Caco-2 (cell line): ENCODE results near the gene SIGMAR1. TPM values are rescaled to one million over a fixed set of nuclear protein-coding genes. Genes with fewer than 3 reads are reported as not detected.

Experiments
- BruUV-seq: library from RNA; stranded (reverse); fragments of 400-500 nt; replicated peaks from 2 replicates; lab custom pipeline; 2021; lab: Mats Ljungman, UMichigan
- CTCF ChIA-PET: fragments of 300-600 bp; sonication (Branson Sonifier 250); formaldehyde crosslinking; loops from one replicate; lab custom pipeline; 2022; ENCODE audit warnings: antibody characterized with exemption; lab: Charles Lee
- POLR2A ChIA-PET: fragments of 300-600 bp; sonication (Branson Sonifier 250); formaldehyde crosslinking; loops from one replicate; lab custom pipeline; 2022; ENCODE audit warnings: antibody characterized with exemption; lab: Charles Lee
- DNase-seq, 2 experiments: peaks; one replicate each; pipeline versions ENCODE4 v3.0.0 to v3.0.0-alpha.2; 2020 to 2022
- H3K27me3 ChIP-seq: replicated peaks from 2 replicates; pipeline ENCODE4 v1.6.0; 2011; ENCODE audit warnings: low read length; ENCODE audit not compliant: control insufficient read depth, insufficient read depth
- H3K36me3 ChIP-seq: 2 replicates; pipeline ENCODE4 v1.5.1; 2011; ENCODE audit warnings: low read length; ENCODE audit not compliant: control insufficient read depth, insufficient read depth
- H3K4me1 ChIP-seq: fragments of 250-450 bp; sonication (Bioruptor Pico); 2 replicates; pipeline ENCODE4 v1.5.1; 2020; ENCODE audit warnings: mild to moderate bottlenecking
- H3K4me3 ChIP-seq: 2 replicates; pipeline ENCODE4 v1.5.1; 2011; ENCODE audit warnings: low read depth, mild to moderate bottlenecking, control low read depth, low read length
- H3K9me3 ChIP-seq: fragments of 250-450 bp; sonication (Bioruptor Pico); 2 replicates; pipeline ENCODE4 v1.5.1; 2020; ENCODE audit warnings: mild to moderate bottlenecking, moderate library complexity
- H3K27ac Mint-ChIP-seq: one replicate; pipeline ENCODE4 v1.8.0; 2022; ENCODE audit warnings: mixed read lengths; ENCODE audit not compliant: unreplicated experiment
- H3K27me3 Mint-ChIP-seq: one replicate; pipeline ENCODE4 v1.8.0; 2022; ENCODE audit warnings: mixed read lengths; ENCODE audit not compliant: insufficient read depth, unreplicated experiment
- H3K36me3 Mint-ChIP-seq: one replicate; pipeline ENCODE4 v1.8.0; 2022; ENCODE audit warnings: mild to moderate bottlenecking, mixed read lengths; ENCODE audit not compliant: insufficient read depth, unreplicated experiment
- H3K4me1 Mint-ChIP-seq: one replicate; pipeline ENCODE4 v1.8.0; 2022; ENCODE audit warnings: low read depth, mixed read lengths; ENCODE audit not compliant: unreplicated experiment
- H3K4me3 Mint-ChIP-seq: one replicate; pipeline ENCODE4 v1.8.0; 2022; ENCODE audit warnings: mild to moderate bottlenecking, moderate library complexity, mixed read lengths; ENCODE audit not compliant: unreplicated experiment
- H3K9me3 Mint-ChIP-seq: one replicate; pipeline ENCODE4 v1.8.0; 2022; ENCODE audit warnings: mixed read lengths; ENCODE audit not compliant: unreplicated experiment
- intact Hi-C: fragments of 100-400 bp; cut with micrococcal nuclease; formaldehyde crosslinking; loops from one replicate; pipeline ENCODE4 v1.10.0; 2022; ENCODE audit not compliant: unreplicated experiment
- total RNA-seq: library from RNA; stranded (reverse); gene quantifications from 2 replicates; pipeline ENCODE4 v1.2.3, GENCODE V29; 2022
- TF ChIP-seq, protein P1 (sequence below), 2 experiments: fragments of 200-600 bp in 1 of 2; IDR thresholded peaks; 1 replicate in 1 of 2; 2 replicates in 1 of 2; pipeline versions ENCODE4 v1.5.1 to v1.8.0; 2011 to 2022; ENCODE audit warnings: antibody characterized with exemption in 1 of 2, control low read depth in 1 of 2, inconsistent platforms in 1 of 2, low read depth in 1 of 2, low read length in 1 of 2, mild to moderate bottlenecking in 1 of 2, moderate library complexity in 1 of 2; ENCODE audit not compliant: insufficient read depth in 1 of 2, severe bottlenecking in 1 of 2, unreplicated experiment in 1 of 2

Gene SIGMAR1
- total RNA-seq, 1 experiment from 2014 or later = 102 TPM

DNA sequence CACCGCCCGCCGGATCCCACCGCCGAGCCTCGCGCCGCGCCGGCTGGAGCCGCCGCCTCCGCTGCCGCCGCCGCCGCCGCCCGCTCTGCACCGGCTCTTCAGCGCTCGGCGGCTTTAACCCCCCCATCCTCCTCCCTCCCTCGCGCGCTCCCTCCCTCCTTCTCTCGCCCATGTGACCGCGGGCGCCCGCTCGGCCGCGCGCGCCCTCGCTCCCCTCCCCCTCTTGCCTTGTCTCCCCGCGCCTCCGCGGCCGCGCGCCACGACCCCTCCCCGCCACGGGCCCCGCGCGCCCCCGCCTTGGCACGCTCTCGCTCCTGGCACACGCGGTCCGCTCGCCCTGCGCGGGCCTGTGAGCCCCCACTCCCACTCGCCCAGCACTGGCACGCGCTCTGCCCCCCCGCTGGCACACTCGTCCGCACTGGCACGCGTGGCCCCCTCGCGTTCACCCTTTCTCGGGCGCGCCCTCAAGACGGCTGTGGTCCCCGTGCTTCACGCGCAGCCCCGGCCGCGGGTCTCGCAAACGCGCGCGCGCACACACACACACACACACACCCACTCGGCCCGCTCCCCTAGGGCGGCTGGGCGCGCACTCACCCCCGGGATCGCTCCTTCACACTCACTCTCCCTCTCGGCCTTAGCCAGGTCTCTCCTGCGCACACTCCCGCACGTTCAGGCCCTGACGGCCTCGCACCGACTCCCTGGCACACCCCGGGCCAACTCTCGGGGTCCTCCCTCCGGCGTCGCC, 47.8 kb downstream of the SIGMAR1 start, which contains the start of gene CNTFR:
TSS of gene CNTFR (minus strand) at position 89 of the 745 bp plus-strand sequence. CDS start 20,743 bp downstream, outside the sequence.
- peaks cover 18% of the 10 kb centered on the region for H3K4me1 Mint-ChIP-seq
- TF ChIP-seq, protein P1, sequence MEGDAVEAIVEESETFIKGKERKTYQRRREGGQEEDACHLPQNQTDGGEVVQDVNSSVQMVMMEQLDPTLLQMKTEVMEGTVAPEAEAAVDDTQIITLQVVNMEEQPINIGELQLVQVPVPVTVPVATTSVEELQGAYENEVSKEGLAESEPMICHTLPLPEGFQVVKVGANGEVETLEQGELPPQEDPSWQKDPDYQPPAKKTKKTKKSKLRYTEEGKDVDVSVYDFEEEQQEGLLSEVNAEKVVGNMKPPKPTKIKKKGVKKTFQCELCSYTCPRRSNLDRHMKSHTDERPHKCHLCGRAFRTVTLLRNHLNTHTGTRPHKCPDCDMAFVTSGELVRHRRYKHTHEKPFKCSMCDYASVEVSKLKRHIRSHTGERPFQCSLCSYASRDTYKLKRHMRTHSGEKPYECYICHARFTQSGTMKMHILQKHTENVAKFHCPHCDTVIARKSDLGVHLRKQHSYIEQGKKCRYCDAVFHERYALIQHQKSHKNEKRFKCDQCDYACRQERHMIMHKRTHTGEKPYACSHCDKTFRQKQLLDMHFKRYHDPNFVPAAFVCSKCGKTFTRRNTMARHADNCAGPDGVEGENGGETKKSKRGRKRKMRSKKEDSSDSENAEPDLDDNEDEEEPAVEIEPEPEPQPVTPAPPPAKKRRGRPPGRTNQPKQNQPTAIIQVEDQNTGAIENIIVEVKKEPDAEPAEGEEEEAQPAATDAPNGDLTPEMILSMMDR (IDR thresholded peaks at IDR 0.05; ENCODE audit: insufficient read depth in 1 of 2, low read depth in 1 of 2, low read length in 1 of 2, severe bottlenecking in 1 of 2, unreplicated experiment in 1 of 2) = no peak
- BruUV-seq = no TSS peak
- no peaks in the 10 kb centered on the region for H3K36me3 ChIP-seq
- no peak within 1 kb of the TSS for H3K27ac Mint-ChIP-seq
- intact Hi-C loops = loop anchor here (2.0 kb wide), 1 partner anchor 67 kb away; the partner anchor contains the start of gene ENHO
- H3K36me3 Mint-ChIP-seq = no peaks in the 10 kb centered on the region
- H3K4me3 Mint-ChIP-seq = peak within 1 kb of the TSS; percentile 81
- POLR2A ChIA-PET = no interaction called here
- H3K9me3 Mint-ChIP-seq = no peaks in the 10 kb centered on the region
- H3K4me3 ChIP-seq = peak within 1 kb of the TSS; percentile 49
- CTCF ChIA-PET = interaction anchor here (0.5 to 1.0 kb wide), 2 partner anchors 42 to 103 kb away, joined by 3 to 5 read pairs; no protein-coding TSS in a partner anchor
- peaks cover 41% of the 10 kb centered on the region for H3K27me3 Mint-ChIP-seq
- no peaks in the 10 kb centered on the region for H3K9me3 ChIP-seq
- H3K27me3 ChIP-seq = peaks cover 6% of the 10 kb centered on the region
- H3K4me1 ChIP-seq = peaks cover 15% of the 10 kb centered on the region
- peak in 1 of 2 experiments; percentile 26 for DNase-seq

DNA sequence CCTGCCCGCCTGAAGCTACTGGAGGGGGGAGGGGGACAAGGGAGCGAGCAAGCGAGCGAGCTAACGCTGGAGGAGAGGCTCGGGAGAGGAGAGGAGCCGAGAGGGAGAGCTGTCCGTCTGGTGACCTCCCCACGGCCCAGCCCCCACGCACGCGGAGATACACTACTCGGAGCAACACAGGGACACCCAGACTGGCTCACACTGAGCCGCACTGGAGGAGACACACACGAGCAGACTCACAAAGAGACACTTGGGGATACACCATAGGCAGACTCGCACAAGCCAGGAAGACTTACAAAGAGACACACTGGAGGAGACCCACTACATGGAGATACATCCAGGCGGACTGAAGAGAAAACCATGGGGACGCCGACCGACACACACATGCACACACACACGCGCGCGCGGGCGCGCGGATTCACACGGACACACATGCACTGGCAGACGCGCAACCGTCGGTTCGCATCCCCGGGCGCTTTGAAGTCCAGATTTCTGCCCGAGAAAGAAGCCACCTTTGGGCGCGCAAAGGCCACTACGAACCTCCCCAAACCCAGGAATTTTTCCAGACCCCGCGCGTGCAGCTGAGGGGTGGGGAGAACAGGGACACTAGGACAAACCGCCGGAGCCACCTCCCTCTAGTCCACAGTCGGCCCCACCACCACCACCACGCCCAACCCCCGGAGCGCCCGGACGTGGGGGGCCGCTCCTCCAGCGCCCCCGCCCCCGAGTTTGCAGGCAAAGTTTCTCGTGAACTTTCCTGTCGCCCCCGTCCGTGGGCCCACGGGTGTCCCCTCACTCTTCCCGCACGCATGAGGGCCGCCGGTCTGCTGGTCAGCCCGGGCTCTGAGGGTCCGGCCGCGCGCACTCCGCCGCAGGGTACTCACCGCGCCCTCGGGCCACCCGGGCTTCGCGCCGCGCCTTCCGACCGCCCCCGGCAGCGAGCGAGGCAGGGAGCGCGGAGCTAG, 48.6 kb downstream of the SIGMAR1 start:
- Mint-ChIP-seq H3K4me3 (peak overlapping the region; percentile 46), H3K27me3 (peaks cover 44% of the 10 kb centered on the region), H3K36me3 (no peaks in the 10 kb centered on the region), H3K9me3 (no peaks in the 10 kb centered on the region), H3K27ac (no peak overlapping the region), H3K4me1 (peaks cover 18% of the 10 kb centered on the region)
- CTCF ChIA-PET = interaction anchor here (0.5 to 1.0 kb wide), 2 partner anchors 41 to 103 kb away, joined by 3 to 5 read pairs; no protein-coding TSS in a partner anchor
- Histone ChIP-seq H3K4me1 (peaks cover 15% of the 10 kb centered on the region), H3K36me3 (no peaks in the 10 kb centered on the region), H3K9me3 (no peaks in the 10 kb centered on the region), H3K27me3 (peaks cover 7% of the 10 kb centered on the region), H3K4me3 (peak overlapping the region; percentile 19; the same call in 1 of the 2 replicates)
- no TSS peak for BruUV-seq
- DNase-seq = no peak
- POLR2A ChIA-PET = no interaction called here
- TF ChIP-seq, protein P1 (IDR thresholded peaks at IDR 0.05; ENCODE audit: insufficient read depth in 1 of 2, low read depth in 1 of 2, low read length in 1 of 2, severe bottlenecking in 1 of 2, unreplicated experiment in 1 of 2) = no peak
- intact Hi-C loops = no loop called here

DNA sequence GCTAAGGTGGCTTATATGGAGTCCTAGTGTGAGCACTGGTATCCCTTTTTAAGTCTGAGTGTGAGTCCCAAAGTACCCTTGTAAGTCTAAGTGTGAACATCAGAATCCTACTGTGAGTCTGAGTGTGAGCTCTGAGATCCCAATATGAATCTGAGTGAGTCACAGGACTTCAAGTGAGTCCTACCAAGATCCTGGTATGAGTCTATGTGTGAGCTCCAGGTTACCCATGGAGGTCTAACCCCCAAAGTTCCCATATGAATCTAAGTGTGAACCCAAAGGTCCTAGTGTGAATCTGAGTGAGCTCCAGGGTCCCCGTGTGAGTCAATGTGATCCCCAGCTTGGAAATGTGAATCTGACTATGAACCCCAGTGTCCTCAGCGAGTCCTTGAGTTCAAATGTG, 50.3 kb downstream of the SIGMAR1 start:
- BruUV-seq = no TSS peak
- Mint-ChIP-seq H3K27ac (no peak overlapping the region), H3K9me3 (no peaks in the 10 kb centered on the region), H3K36me3 (no peaks in the 10 kb centered on the region), H3K4me3 (no peak overlapping the region), H3K27me3 (peaks cover 38% of the 10 kb centered on the region), H3K4me1 (peaks cover 12% of the 10 kb centered on the region)
- no peaks in the 10 kb centered on the region for H3K36me3 ChIP-seq
- TF ChIP-seq, protein P1 (IDR thresholded peaks at IDR 0.05; ENCODE audit: insufficient read depth in 1 of 2, low read depth in 1 of 2, low read length in 1 of 2, severe bottlenecking in 1 of 2, unreplicated experiment in 1 of 2) = no peak
- ChIA-PET POLR2A (no interaction called here), CTCF (interaction anchor here (0.7 kb wide), 1 partner anchor 183 kb away, joined by 3 read pairs; no protein-coding TSS in a partner anchor)
- H3K9me3 ChIP-seq = no peaks in the 10 kb centered on the region
- peaks cover 7% of the 10 kb centered on the region for H3K27me3 ChIP-seq
- DNase-seq = no peak
- intact Hi-C loops = no loop called here
- peaks cover 15% of the 10 kb centered on the region for H3K4me1 ChIP-seq
- no peak overlapping the region for H3K4me3 ChIP-seq
